OCI-M2 (cell line): Measurements from ENCODE around the gene CNDP2.

ENCODE experiments used
- DNase-seq: peaks from one replicate; lab custom pipeline; 2025; ENCODE audit not compliant: unreplicated experiment; lab: John Stamatoyannopoulos, UW

Gene CNDP2

GRCh38 chr18:74472312-74472711, 23.9 kb upstream of the CNDP2 start:
- DNase-seq: no peak

GRCh38 chr18:74473976-74474640, 22.1 kb upstream of the CNDP2 start:
- DNase-seq: no peak

GRCh38 chr18:74476140-74476539, 20.0 kb upstream of the CNDP2 start:
- DNase-seq: no peak

- no peak for DNase-seq
Measured at GRCh38 chr18:74477771-74478170, 18.4 kb upstream of the CNDP2 start.

GRCh38 chr18:74478316-74478715, 17.8 kb upstream of the CNDP2 start:
- no peak for DNase-seq

- DNase-seq: no peak
Measured at GRCh38 chr18:74478880-74479279, 17.3 kb upstream of the CNDP2 start.

- DNase-seq: no peak
Measured at GRCh38 chr18:74479486-74480148, 16.5 kb upstream of the CNDP2 start.

- no peak for DNase-seq
Measured at GRCh38 chr18:74480149-74480651, 16.0 kb upstream of the CNDP2 start.

GRCh38 chr18:74482697-74483096, 13.5 kb upstream of the CNDP2 start:
- DNase-seq: no peak

GRCh38 chr18:74486119-74486849, 9.9 kb upstream of the CNDP2 start:
- DNase-seq: no peak

GRCh38 chr18:74488354-74488753, 7.8 kb upstream of the CNDP2 start:
- DNase-seq: no peak

GRCh38 chr18:74488864-74489263, 7.3 kb upstream of the CNDP2 start:
- no peak for DNase-seq

GRCh38 chr18:74489676-74490075, 6.5 kb upstream of the CNDP2 start:
- no peak for DNase-seq

GRCh38 chr18:74492259-74492658, 3.9 kb upstream of the CNDP2 start:
- DNase-seq: no peak

GRCh38 chr18:74493689-74494088, 2.5 kb upstream of the CNDP2 start:
- DNase-seq: no peak

- DNase-seq: no peak
Measured at GRCh38 chr18:74494514-74494913, 1.6 kb upstream of the CNDP2 start.

- DNase-seq: no peak
Measured at GRCh38 chr18:74496508-74497323, 553 bp downstream of the CNDP2 start.

GRCh38 chr18:74497324-74497676, 1.1 kb downstream of the CNDP2 start:
- DNase-seq: no peak

- no peak for DNase-seq
Measured at GRCh38 chr18:74497778-74498177, 1.6 kb downstream of the CNDP2 start.

- no peak for DNase-seq
Measured at GRCh38 chr18:74498712-74499627, 2.8 kb downstream of the CNDP2 start.
